ENCODE measurements around the gene GTF3A.

GRCh38 chr13:27483421-27483820 lies 59.0 kb downstream of the GTF3A start:
- no peak for TF ChIP-seq CTCF (IDR thresholded peaks at IDR 0.05)
- TF ChIP-seq ZFX (IDR thresholded peaks at IDR 0.05; ENCODE audit: borderline replicate concordance): no peak

Measured in 22Rv1 (cell line).